Lower leg skin (tissue), 4 donors: ENCODE data around the gene ANGPTL2. TPM values are rescaled to one million over a fixed set of nuclear protein-coding genes. Genes with fewer than 3 reads are reported as not detected.
A peak's percentile ranks its signal among the peaks of the same experiment; 100 is the strongest.

ENCODE experiments used
- DNase-seq, 2 donors: peaks; one replicate each; pipeline ENCODE4 v3.0.0-alpha.2; 2019; ENCODE audit warnings: low spot score in 2 of 2
- H3K4me3 ChIP-seq: fragments of 200-600 bp; sonication (generic); 2 replicates; pipeline ENCODE4 v1.5.1; 2017; ENCODE audit warnings: mild to moderate bottlenecking, low read depth; ENCODE audit not compliant: poor library complexity, severe bottlenecking
- CTCF ChIP-seq, 3 donors: fragments of 450-650 bp; IDR thresholded peaks; one replicate each; pipeline ENCODE4 v1.5.1; 2016; ENCODE audit warnings: antibody characterized with exemption in 3 of 3, mild to moderate bottlenecking in 3 of 3, moderate library complexity in 2 of 3
- POLR2A ChIP-seq, 2 donors: fragments of 450-650 bp; IDR thresholded peaks; one replicate each; pipeline ENCODE4 v1.6.1; 2016 to 2017; ENCODE audit warnings: antibody characterized with exemption in 2 of 2, mild to moderate bottlenecking in 1 of 2, moderate library complexity in 1 of 2
- WGBS, 2 donors: methylation state at CpG; one replicate each; pipeline ENCODE4 v1.1.5; 2018; 5-methylcytosine and 5-hydroxymethylcytosine counted together
- intact Hi-C: fragments of 100-400 bp; cut with DNase I; formaldehyde crosslinking; loops from one replicate; pipeline ENCODE4 v1.15.0; 2023; ENCODE audit warnings: low total_unique reads
- total RNA-seq, 4 donors: library from RNA; depleted of rRNA; stranded (reverse); fragments of >200 nt; gene quantifications; one replicate each; pipeline ENCODE4 v1.1.0, GENCODE V29; 2016

The ANGPTL2 gene
- total RNA-seq, 4 donors from 2014 or later: 10.5 to 37.8 (median 18.5) TPM

DNA sequence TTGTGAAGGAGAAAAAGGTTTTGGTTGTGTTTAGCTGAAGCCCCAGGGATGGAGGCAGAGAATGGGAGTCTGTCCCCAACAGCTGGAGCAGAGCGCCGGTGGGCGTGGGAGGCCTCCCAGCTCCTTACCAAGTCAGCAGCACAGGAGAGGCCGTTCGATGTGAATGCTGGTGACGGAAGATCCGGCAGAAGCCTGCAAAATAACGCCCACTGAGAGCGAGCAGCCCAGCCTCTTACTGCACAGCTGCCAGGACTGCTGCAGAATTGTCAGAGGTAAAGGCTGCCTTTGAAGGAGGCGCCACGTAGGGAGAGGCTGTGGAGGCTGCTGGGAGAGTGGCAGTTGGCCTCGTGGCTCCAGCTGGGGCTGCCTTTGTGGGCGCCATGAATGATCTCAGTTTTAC lies 26.2 kb downstream of the ANGPTL2 start:
- TF ChIP-seq POLR2A (IDR thresholded peaks at IDR 0.05): no peak
- no peak for TF ChIP-seq CTCF (IDR thresholded peaks at IDR 0.05)
- 80 to 86% methylated on average over 13 of the region's 13 CpGs for WGBS, 2 donors
- no peak overlapping the region for H3K4me3 ChIP-seq
- DNase-seq: no peak
- intact Hi-C loops: no loop called here

DNA sequence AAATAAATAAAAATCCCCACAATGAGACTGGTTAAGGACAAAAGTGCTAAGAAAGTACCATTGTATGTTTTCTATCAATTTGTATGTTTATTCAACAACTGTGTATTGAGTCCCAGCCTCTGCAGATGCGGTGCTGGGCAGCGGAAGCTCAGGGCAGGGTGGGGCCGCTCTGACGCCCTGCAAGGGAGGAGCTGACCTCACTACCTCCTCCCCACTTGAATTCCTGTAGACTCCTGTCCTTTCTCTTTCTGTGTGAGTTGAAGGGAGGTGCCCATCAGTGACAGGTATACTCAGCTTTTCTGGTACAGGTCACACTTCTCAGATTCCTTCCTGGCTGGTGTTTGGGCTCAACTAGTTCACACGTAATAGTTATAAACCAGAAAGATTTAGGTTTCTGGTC lies 27.0 kb downstream of the ANGPTL2 start:
- TF ChIP-seq CTCF (IDR thresholded peaks at IDR 0.05) (no peak), POLR2A (IDR thresholded peaks at IDR 0.05) (no peak)
- DNase-seq: no peak
- intact Hi-C loops: no loop called here
- WGBS, 2 donors: 61 to 68% methylated on average over 5 of the region's 5 CpGs
- H3K4me3 ChIP-seq: no peak overlapping the region

DNA sequence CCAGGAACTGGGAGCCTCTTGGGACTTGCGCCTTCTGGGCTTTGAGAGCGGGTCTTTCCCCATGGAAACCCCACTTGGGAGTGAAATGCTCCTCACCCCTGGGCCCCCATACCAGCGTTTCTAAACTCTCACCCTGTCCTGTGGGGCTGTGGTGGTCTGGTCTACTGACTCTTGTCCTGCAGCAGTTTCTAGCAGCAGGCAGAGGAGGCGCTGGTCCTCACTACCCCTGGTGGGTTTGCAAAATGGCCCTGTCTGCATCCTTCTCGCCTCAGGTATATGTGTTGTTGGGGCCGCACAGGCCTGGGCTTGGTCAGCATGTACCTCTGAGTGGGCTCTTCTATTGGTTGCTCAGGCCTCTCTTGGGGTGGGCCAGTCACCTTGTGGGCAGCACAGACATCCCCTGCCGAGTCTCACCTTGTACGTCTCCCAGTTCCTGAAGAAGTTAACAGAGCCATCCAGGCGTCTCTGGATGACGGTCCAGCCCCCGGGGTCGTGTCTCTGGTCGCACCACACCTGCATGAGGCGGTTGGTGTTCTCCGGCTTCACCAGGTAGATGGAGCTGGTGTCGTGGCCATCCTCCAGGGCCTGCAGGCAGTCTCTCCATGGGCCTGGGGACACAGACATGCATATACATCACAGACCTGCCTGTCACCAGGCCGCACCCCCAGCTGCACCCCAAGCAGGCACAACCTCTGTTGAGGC lies 29.0 kb downstream of the ANGPTL2 start:
- intact Hi-C loops: no loop called here
- no peak overlapping the region for H3K4me3 ChIP-seq
- WGBS, 2 donors: 94 to 95% methylated on average over 17 of the region's 17 CpGs
- TF ChIP-seq POLR2A (IDR thresholded peaks at IDR 0.05) (no peak), CTCF (IDR thresholded peaks at IDR 0.05) (no peak)
- DNase-seq: peak in 1 of 2 donors; percentile 82

DNA sequence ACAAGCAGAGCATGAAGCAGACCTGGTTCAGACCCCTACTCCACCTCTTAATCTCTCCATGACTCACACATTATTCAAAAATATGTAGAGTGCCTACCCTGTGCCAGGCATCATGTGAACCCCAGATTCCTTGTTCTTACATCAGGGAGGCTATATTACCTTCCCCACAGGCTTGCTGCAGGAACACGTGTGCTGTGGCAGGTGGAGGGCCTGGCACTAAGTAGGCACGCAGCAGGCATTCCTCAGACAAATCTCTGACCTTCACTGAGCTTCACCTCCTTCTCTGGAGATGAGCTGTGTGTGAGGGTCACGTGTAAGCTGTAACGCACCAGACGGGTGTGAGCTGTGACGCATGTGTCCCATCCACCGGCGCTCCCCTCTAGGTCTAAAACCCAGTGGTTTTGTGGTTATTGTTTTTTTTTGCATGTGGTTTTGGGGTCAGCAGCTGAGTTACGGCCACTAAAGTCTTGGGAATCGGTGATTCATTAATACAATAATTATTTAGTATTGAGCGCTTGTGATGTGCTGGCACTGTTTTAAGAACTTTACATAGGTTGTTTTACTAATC lies 30.3 kb downstream of the ANGPTL2 start:
- intact Hi-C loops: no loop called here
- no peak overlapping the region for H3K4me3 ChIP-seq
- TF ChIP-seq CTCF (IDR thresholded peaks at IDR 0.05): no peak
- TF ChIP-seq POLR2A (IDR thresholded peaks at IDR 0.05): no peak
- 78 to 82% methylated on average over 11 of the region's 11 CpGs for WGBS, 2 donors
- no peak for DNase-seq

- no peak for TF ChIP-seq CTCF (IDR thresholded peaks at IDR 0.05)
- TF ChIP-seq POLR2A (IDR thresholded peaks at IDR 0.05): no peak
- DNase-seq: no peak
- WGBS, 2 donors: 88 to 92% methylated on average over 13 of the region's 13 CpGs
- intact Hi-C loops: no loop called here
- no peak overlapping the region for H3K4me3 ChIP-seq
Measured at GRCh38 chr9:127091526-127091925, 30.9 kb downstream of the ANGPTL2 start.
